K562 (cell line): ENCODE data around the gene CXCR6. TPM values are rescaled to one million over a fixed set of nuclear protein-coding genes. Genes with fewer than 3 reads are reported as not detected.

Experiments used
- ATAC-seq: fragments of 200-7000 bp; cut with Tn5 transposase; 3 replicates; pipeline ENCODE4 v1.9.1; 2020; ENCODE audit warnings: moderate library complexity
- BruUV-seq: library from RNA; stranded (reverse); fragments of 400-500 nt; replicated peaks from 2 replicates; lab custom pipeline; 2021; lab: Mats Ljungman, UMichigan
- CTCF ChIA-PET: fragments of 300-600 bp; formaldehyde crosslinking; extraction: SDS; loops from one replicate; lab custom pipeline; 2021; ENCODE audit warnings: low intra/inter-chr PET ratio; lab: Yijun Ruan, JAX
- POLR2A ChIA-PET: fragments of 300-600, 350-650 bp; sonication (Branson Sonifier 250); formaldehyde crosslinking; extraction: SDS; loops from one replicate; lab custom pipeline; 2021; ENCODE audit warnings: antibody characterized with exemption, inconsistent platforms; lab: Yijun Ruan, JAX
- DNase-seq, 4 experiments: peaks; one replicate each; pipeline versions ENCODE4 v3.0.0 to v3.0.0-alpha.2; 2011 to 2018; ENCODE audit warnings: low spot score in 3 of 4, mixed read lengths in 3 of 4; ENCODE audit errors: extremely low read depth in 1 of 4
- FAIRE-seq: peaks from 2 replicates; lab custom pipeline; 2011; peaks lifted over from hg19 to GRCh38; lab: Jason Lieb, UNC
- H2AFZ ChIP-seq: 2 replicates; pipeline ENCODE4 v1.6.0; 2011; ENCODE audit warnings: low read depth, low read length, control low read depth, inconsistent platforms
- H3K27ac ChIP-seq: fragments of 200-600 bp; 3 replicates; pipeline ENCODE4 v1.8.0; 2011; ENCODE audit warnings: low read depth, mild to moderate bottlenecking, control low read depth, inconsistent platforms, low read length, moderate library complexity, mixed read lengths; ENCODE audit errors: extremely low read depth
- H3K27me3 ChIP-seq, 2 experiments: fragments of 300-600 bp in 1 of 2; 2 replicates in 1 of 2; 3 replicates in 1 of 2; pipeline versions ENCODE4 v1.6.0 to v1.8.0; 2011; ENCODE audit warnings: inconsistent platforms in 2 of 2, low read length in 2 of 2, mild to moderate bottlenecking in 1 of 2, mixed read lengths in 1 of 2, moderate library complexity in 1 of 2; ENCODE audit not compliant: control insufficient read depth in 2 of 2, insufficient read depth in 2 of 2
- H3K36me3 ChIP-seq: fragments of 300-600 bp; 3 replicates; pipeline ENCODE4 v1.8.0; 2011; ENCODE audit warnings: mild to moderate bottlenecking, low read length, inconsistent platforms; ENCODE audit not compliant: control insufficient read depth, insufficient read depth
- H3K4me1 ChIP-seq, 2 experiments: fragments of 200-600 bp in 1 of 2; replicated peaks in 1 of 2; 2 replicates in 1 of 2; 3 replicates in 1 of 2; pipeline versions ENCODE4 v1.5.1 to v1.8.0; 2011; ENCODE audit warnings: inconsistent platforms in 2 of 2, low read length in 2 of 2, mild to moderate bottlenecking in 1 of 2, mixed read lengths in 1 of 2, moderate library complexity in 1 of 2; ENCODE audit not compliant: control insufficient read depth in 2 of 2, insufficient read depth in 2 of 2
- H3K4me2 ChIP-seq: 2 replicates; pipeline ENCODE4 v1.6.1; 2011; ENCODE audit warnings: low read length, control low read depth, inconsistent platforms, mixed read lengths; ENCODE audit not compliant: insufficient read depth
- H3K4me3 ChIP-seq: fragments of 200-600 bp; sonication (generic), shearing (Covaris generic); 2 replicates; pipeline ENCODE4 v1.5.1; 2016; ENCODE audit warnings: control low read depth, inconsistent platforms
- H3K79me2 ChIP-seq: fragments of 200-600 bp; 3 replicates; pipeline ENCODE4 v1.8.0; 2011; ENCODE audit warnings: low read length, inconsistent platforms; ENCODE audit not compliant: control insufficient read depth, insufficient read depth
- H3K9ac ChIP-seq, 2 experiments: 2 replicates each; pipeline versions ENCODE4 v1.6.0 to v1.6.1; 2011; ENCODE audit warnings: low read depth in 2 of 2, low read length in 2 of 2, control low read depth in 1 of 2, inconsistent platforms in 1 of 2, mild to moderate bottlenecking in 1 of 2, mixed read lengths in 1 of 2; ENCODE audit not compliant: insufficient read depth in 1 of 2
- H3K9me1 ChIP-seq: one replicate; pipeline ENCODE4 v1.6.0; 2011; ENCODE audit warnings: inconsistent platforms, mild to moderate bottlenecking, low read length, moderate library complexity; ENCODE audit not compliant: control insufficient read depth, insufficient read depth
- H3K9me3 ChIP-seq: replicated peaks from 2 replicates; pipeline ENCODE4 v1.5.1; 2011; ENCODE audit warnings: low read depth, low read length, inconsistent platforms; ENCODE audit not compliant: control insufficient read depth, insufficient read depth
- H4K20me1 ChIP-seq: replicated peaks from 2 replicates; pipeline ENCODE4 v1.6.1; 2011; ENCODE audit warnings: low read length, inconsistent platforms, mixed read lengths; ENCODE audit not compliant: control insufficient read depth, insufficient read depth
- MTA2 ChIP-seq: fragments of 450-650 bp; IDR thresholded peaks from 2 replicates; pipeline ENCODE4 v1.6.1; 2016; ENCODE audit warnings: low read depth
- NELFE ChIP-seq: IDR thresholded peaks from 2 replicates; pipeline ENCODE4 v1.6.1; 2011; ENCODE audit warnings: mild to moderate bottlenecking; ENCODE audit not compliant: insufficient read depth, insufficient read length
- NFE2 ChIP-seq: IDR thresholded peaks from 2 replicates; pipeline ENCODE4 v1.6.1; 2014; ENCODE audit warnings: antibody characterized with exemption, low read depth
- SAP30 ChIP-seq: fragments of 200-600 bp; sonication (generic); IDR thresholded peaks from 2 replicates; pipeline ENCODE4 v1.6.1; 2012; ENCODE audit warnings: borderline replicate concordance, low read depth, mild to moderate bottlenecking, moderate library complexity, low read length, control low read depth, inconsistent platforms; ENCODE audit not compliant: insufficient read depth, poor library complexity, severe bottlenecking
- SIN3A ChIP-seq, 2 experiments: fragments of 150-350 bp in 1 of 2; IDR thresholded peaks; 2 replicates each; pipeline ENCODE4 v1.6.1; 2011 to 2016; ENCODE audit warnings: borderline replicate concordance in 2 of 2, low read depth in 2 of 2, low read length in 2 of 2, mild to moderate bottlenecking in 2 of 2, moderate library complexity in 2 of 2; ENCODE audit not compliant: control insufficient read depth in 1 of 2
- SMAD3 ChIP-seq: fragments of 450-650 bp; formaldehyde crosslinking; conservative IDR thresholded peaks from 2 replicates; pipeline ENCODE4 v1.4.0; 2020; ENCODE audit warnings: mild to moderate bottlenecking
- UBTF ChIP-seq, 2 experiments: IDR thresholded peaks; 2 replicates each; pipeline ENCODE4 v1.6.1; 2012; ENCODE audit warnings: improper control_type of control experiment in 2 of 2, low read depth in 2 of 2, low read length in 2 of 2, borderline replicate concordance in 1 of 2
- ZC3H8 ChIP-seq: fragments of 450-650 bp; IDR thresholded peaks from 2 replicates; pipeline ENCODE4 v1.6.1; 2017
- ZFP36 ChIP-seq: fragments of 150-350 bp; IDR thresholded peaks from 2 replicates; pipeline ENCODE4 v1.6.1; 2018; ENCODE audit warnings: low read length, low read depth; ENCODE audit not compliant: partially characterized antibody
- ZNF184 ChIP-seq: sonication (generic); formaldehyde crosslinking; IDR thresholded peaks from 2 replicates; pipeline ENCODE4 v1.5.0; 2020; ENCODE audit warnings: missing genetic modification reagents
- ZNF740 ChIP-seq, 3 experiments: fragments of 200-800 bp in 1 of 3; sonication (Bioruptor generic) in 1 of 3; sonication (generic) in 1 of 3; formaldehyde crosslinking in 1 of 3; IDR thresholded peaks; 2 replicates each; pipeline versions ENCODE4 v1.6.1 to v1.8.0; 2016 to 2022; ENCODE audit warnings: mild to moderate bottlenecking in 2 of 3, missing compliant biosample characterization in 2 of 3, missing genetic modification characterization in 2 of 3, missing genetic modification reagents in 1 of 3
- WGBS: fragments of 100-300 bp; shearing (Covaris generic); methylation state at CpG from one replicate; pipeline ENCODE4 v1.1.6; 2016; ENCODE audit warnings: low coverage, mixed read lengths; ENCODE audit not compliant: insufficient coverage; ENCODE audit errors: missing lambda C conversion rate; 5-methylcytosine and 5-hydroxymethylcytosine counted together
- in situ Hi-C: fragments of 300-500 bp; cut with MboI; formaldehyde crosslinking; loops from 4 replicates; pipeline ENCODE4 v1.15.0; 2018; ENCODE audit warnings: inconsistent platforms, mixed read lengths
- intact Hi-C: fragments of 100-400 bp; cut with micrococcal nuclease; formaldehyde crosslinking; loops from 2 replicates; pipeline ENCODE4 v1.14.2; 2022
- polyA plus RNA-seq, 8 experiments: library from polyadenylated mRNA; depleted of rRNA in 4 of 8; stranded (reverse) in 5 of 8; unstranded in 3 of 8; fragments of >200 nt; fragmentation: Nextera tagmentation in 2 of 8; fragmentation: Illumina TruSeq in 1 of 8; extraction: Ambion mirVana in 2 of 8; extraction: Trizol in 1 of 8; gene quantifications; 2 replicates each; pipeline versions ENCODE4 v1.2.1 to v1.2.3, GENCODE V29; 2011 to 2014; ENCODE audit warnings: inconsistent platforms in 1 of 8, missing spikeins in 1 of 8
- total RNA-seq, 7 experiments: library from RNA; depleted of rRNA in 6 of 7; stranded (reverse); fragments of >200 nt in 6 of 7; fragmentation: Illumina TruSeq in 2 of 7; extraction: Trizol in 2 of 7; gene quantifications; 2 replicates each; pipeline versions ENCODE4 v1.2.1 to v1.2.3, GENCODE V29; 2011 to 2021; ENCODE audit warnings: low replicate concordance in 1 of 7
- TF ChIP-seq, protein P1 (sequence below): fragments of 450-650 bp; IDR thresholded peaks from 2 replicates; pipeline ENCODE4 v1.7.0; 2016; ENCODE audit warnings: borderline replicate concordance

CXCR6 gene
- total and polyA plus RNA-seq, 9 of the 15 experiments (the other 6 are each of a cell fraction or from before 2014, with no cell fraction given) = 0.28 TPM; not detected in 8

- no TSS peak for BruUV-seq
- H3K36me3 ChIP-seq = peaks cover 76% of the 10 kb centered on the region
- H3K9me3 ChIP-seq = no peaks in the 10 kb centered on the region
- FAIRE-seq (no peak), DNase-seq (no peak), ATAC-seq (no peak)
- no peak overlapping the region for H2AFZ ChIP-seq
- TF ChIP-seq ZC3H8 = no peak
- no peak for TF ChIP-seq NFE2
- TF ChIP-seq MTA2 = no peak
- TF ChIP-seq ZNF740 (CRISPR knock-in tag; IDR thresholded peaks at IDR 0.05) = no peak
- no peak for TF ChIP-seq ZNF740 (tag; IDR thresholded peaks at IDR 0.05)
- no peak for TF ChIP-seq UBTF (IDR thresholded peaks at IDR 0.05; ENCODE audit: borderline replicate concordance in 1 of 2, low read depth in 2 of 2, low read length in 2 of 2)
- TF ChIP-seq SIN3A (IDR thresholded peaks at IDR 0.05; ENCODE audit: borderline replicate concordance in 2 of 2, control insufficient read depth in 1 of 2, low read depth in 2 of 2, low read length in 2 of 2) = no peak
- TF ChIP-seq, protein P1, sequence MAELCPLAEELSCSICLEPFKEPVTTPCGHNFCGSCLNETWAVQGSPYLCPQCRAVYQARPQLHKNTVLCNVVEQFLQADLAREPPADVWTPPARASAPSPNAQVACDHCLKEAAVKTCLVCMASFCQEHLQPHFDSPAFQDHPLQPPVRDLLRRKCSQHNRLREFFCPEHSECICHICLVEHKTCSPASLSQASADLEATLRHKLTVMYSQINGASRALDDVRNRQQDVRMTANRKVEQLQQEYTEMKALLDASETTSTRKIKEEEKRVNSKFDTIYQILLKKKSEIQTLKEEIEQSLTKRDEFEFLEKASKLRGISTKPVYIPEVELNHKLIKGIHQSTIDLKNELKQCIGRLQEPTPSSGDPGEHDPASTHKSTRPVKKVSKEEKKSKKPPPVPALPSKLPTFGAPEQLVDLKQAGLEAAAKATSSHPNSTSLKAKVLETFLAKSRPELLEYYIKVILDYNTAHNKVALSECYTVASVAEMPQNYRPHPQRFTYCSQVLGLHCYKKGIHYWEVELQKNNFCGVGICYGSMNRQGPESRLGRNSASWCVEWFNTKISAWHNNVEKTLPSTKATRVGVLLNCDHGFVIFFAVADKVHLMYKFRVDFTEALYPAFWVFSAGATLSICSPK = no peak
- TF ChIP-seq ZNF184 (CRISPR knock-in tag) = no peak
- TF ChIP-seq SAP30 = no peak
- TF ChIP-seq SMAD3 (CRISPR knock-in tag) = no peak
- TF ChIP-seq NELFE = no peak
- TF ChIP-seq ZFP36 = no peak
- H3K27ac ChIP-seq = no peak overlapping the region
- H3K4me3 ChIP-seq = no peak overlapping the region
- H3K4me1 ChIP-seq = peaks cover 4 to 6% of the 10 kb centered on the region in 2 experiments; a peak in 1 of 5 replicates
- no peaks in the 10 kb centered on the region for H3K9me1 ChIP-seq
- POLR2A ChIA-PET = interaction anchor here (1.3 kb wide), 1 partner anchor 9 kb away, joined by 3 read pairs; no protein-coding TSS in a partner anchor
- intact Hi-C loops (loop anchor here (10.0 kb wide), 1 partner anchor 901 kb away; no protein-coding TSS in a partner anchor), in situ Hi-C loops (no loop called here)
- no peaks in the 10 kb centered on the region for H4K20me1 ChIP-seq
- no peak overlapping the region for H3K4me2 ChIP-seq
- H3K79me2 ChIP-seq = no peaks in the 10 kb centered on the region
- 98% methylated on average over 9 of the region's 9 CpGs for WGBS
- no peak overlapping the region for H3K9ac ChIP-seq
- H3K27me3 ChIP-seq = no peaks in the 10 kb centered on the region
- CTCF ChIA-PET = interaction anchor here (7.6 kb wide), 1 partner anchor 143 kb away, joined by 123 read pairs; no protein-coding TSS in a partner anchor
Observed at GRCh38 chr3:45936261-45936660, 7.0 kb upstream of the CXCR6 start.
